Spleen (tissue), 7 donors: ENCODE data around the gene RAB44.

Experiments
- CTCF ChIP-seq, 11 experiments: fragments of 200-600 bp in 7 of 11; fragments of 450-650 bp in 4 of 11; sonication (generic) in 4 of 11; IDR thresholded peaks in 8 of 11; conservative IDR thresholded peaks in 3 of 11; 1 replicate in 7 of 11; 2 replicates in 4 of 11; pipeline versions ENCODE4 v1.4.0 to v1.8.0; 2016 to 2021; ENCODE audit warnings: antibody characterized with exemption in 11 of 11, inconsistent platforms in 4 of 11, mild to moderate bottlenecking in 1 of 11
- POLR2AphosphoS5 ChIP-seq, 3 donors: sonication (generic); formaldehyde crosslinking; IDR thresholded peaks; one replicate each; pipeline ENCODE4 v1.5.1; 2017; ENCODE audit warnings: antibody characterized with exemption in 3 of 3
- donor health status: DM: no; HTN: no; CAD: no; lungs with moderate emphysema.
- donor health status: DM: no; HTN: no; CAD: no.
- donor health status: DM: no; HTN: no; CAD: no.

- TF ChIP-seq CTCF (IDR thresholded peaks at IDR 0.05 in 8 of 11, conservative IDR thresholded peaks at IDR 0.05 in 3 of 11) (no peak), POLR2AphosphoS5 (IDR thresholded peaks at IDR 0.05) (no peak)
These were observed 35.7 kb downstream of the RAB44 start for GRCh38 chr6:36733300-36733699.
